ENCODE results near the gene RAPGEF1.

The RAPGEF1 gene

GRCh38 chr9:131704988-131705387 lies 34.9 kb downstream of the RAPGEF1 start:
- no peak for DNase-seq

- no peak for DNase-seq
These were observed 35.5 kb downstream of the RAPGEF1 start for GRCh38 chr9:131704141-131704983.

- no peak for DNase-seq
These were observed 36.2 kb downstream of the RAPGEF1 start for GRCh38 chr9:131703697-131704096.

- DNase-seq = no peak
These were observed 37.0 kb downstream of the RAPGEF1 start for GRCh38 chr9:131702911-131703310.

- DNase-seq = no peak
These were observed 38.0 kb downstream of the RAPGEF1 start for GRCh38 chr9:131701789-131702337.

- DNase-seq = no peak
These were observed 38.5 kb downstream of the RAPGEF1 start for GRCh38 chr9:131701436-131701781.

- no peak for DNase-seq
These were observed 39.0 kb downstream of the RAPGEF1 start for GRCh38 chr9:131700765-131701435.

- no peak for DNase-seq
These were observed 39.8 kb downstream of the RAPGEF1 start for GRCh38 chr9:131700076-131700475.

GRCh38 chr9:131698618-131698985 lies 41.3 kb downstream of the RAPGEF1 start:
- no peak for DNase-seq

GRCh38 chr9:131697908-131698617 lies 41.8 kb downstream of the RAPGEF1 start:
- DNase-seq = no peak

GRCh38 chr9:131697097-131697496 lies 42.8 kb downstream of the RAPGEF1 start:
- DNase-seq = no peak

- DNase-seq = no peak
These were observed 43.9 kb downstream of the RAPGEF1 start for GRCh38 chr9:131695836-131696460.

GRCh38 chr9:131695366-131695765 lies 44.5 kb downstream of the RAPGEF1 start:
- DNase-seq = no peak

- no peak for DNase-seq
These were observed 46.0 kb downstream of the RAPGEF1 start for GRCh38 chr9:131693651-131694597.

- DNase-seq = no peak
These were observed 47.0 kb downstream of the RAPGEF1 start for GRCh38 chr9:131692612-131693562.

GRCh38 chr9:131691969-131692611 lies 47.8 kb downstream of the RAPGEF1 start:
- DNase-seq = no peak

GRCh38 chr9:131690941-131691573 lies 48.8 kb downstream of the RAPGEF1 start:
- no peak for DNase-seq

- no peak for DNase-seq
These were observed 49.4 kb downstream of the RAPGEF1 start for GRCh38 chr9:131690462-131690861.

GRCh38 chr9:131688377-131688776 lies 51.5 kb downstream of the RAPGEF1 start:
- DNase-seq = no peak
